Measurements from ENCODE around the gene IFFO2. TPM values are rescaled to one million over a fixed set of nuclear protein-coding genes. Genes with fewer than 3 reads are reported as not detected.

The IFFO2 gene
- total RNA-seq, 1 donor: 3.3 TPM

DNA sequence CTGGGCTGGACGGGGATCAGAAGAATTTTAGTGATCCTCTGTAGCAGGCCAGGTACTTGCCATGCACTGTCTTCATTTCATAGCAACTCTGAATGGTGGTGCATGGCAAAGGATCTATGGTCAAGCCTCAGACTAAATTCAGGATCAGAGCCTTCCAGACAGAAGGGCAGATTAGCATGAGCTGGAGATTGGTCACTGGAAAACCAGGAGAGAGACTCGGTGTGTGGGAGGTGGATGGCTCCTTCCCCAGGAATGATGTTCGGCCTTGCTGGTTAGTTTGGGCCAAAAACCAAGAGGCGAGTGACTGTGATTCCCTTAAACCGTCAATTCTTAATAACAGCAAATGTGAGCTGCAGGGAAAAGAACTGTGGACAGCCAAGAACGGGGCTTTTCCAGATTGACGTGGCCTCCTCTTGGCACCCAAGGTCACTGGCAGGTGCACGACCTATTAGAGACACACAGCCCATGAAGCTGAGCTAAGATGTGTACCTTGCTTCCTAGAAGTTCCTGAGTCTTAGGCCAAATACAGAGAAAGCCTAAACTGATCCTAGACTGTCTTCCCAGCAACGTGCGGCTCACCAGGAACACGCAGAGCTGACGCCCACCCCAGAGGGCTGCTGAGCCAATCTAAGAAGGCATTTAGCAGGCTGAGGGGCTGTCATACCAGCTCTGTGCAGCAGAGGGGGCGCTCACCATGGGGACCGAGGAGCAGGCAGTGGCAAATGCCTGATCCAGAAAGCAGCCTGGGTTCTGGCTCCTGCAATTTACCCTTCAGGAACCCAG, 72.6 kb downstream of the IFFO2 start:
- TF ChIP-seq, protein P1, sequence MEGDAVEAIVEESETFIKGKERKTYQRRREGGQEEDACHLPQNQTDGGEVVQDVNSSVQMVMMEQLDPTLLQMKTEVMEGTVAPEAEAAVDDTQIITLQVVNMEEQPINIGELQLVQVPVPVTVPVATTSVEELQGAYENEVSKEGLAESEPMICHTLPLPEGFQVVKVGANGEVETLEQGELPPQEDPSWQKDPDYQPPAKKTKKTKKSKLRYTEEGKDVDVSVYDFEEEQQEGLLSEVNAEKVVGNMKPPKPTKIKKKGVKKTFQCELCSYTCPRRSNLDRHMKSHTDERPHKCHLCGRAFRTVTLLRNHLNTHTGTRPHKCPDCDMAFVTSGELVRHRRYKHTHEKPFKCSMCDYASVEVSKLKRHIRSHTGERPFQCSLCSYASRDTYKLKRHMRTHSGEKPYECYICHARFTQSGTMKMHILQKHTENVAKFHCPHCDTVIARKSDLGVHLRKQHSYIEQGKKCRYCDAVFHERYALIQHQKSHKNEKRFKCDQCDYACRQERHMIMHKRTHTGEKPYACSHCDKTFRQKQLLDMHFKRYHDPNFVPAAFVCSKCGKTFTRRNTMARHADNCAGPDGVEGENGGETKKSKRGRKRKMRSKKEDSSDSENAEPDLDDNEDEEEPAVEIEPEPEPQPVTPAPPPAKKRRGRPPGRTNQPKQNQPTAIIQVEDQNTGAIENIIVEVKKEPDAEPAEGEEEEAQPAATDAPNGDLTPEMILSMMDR (IDR thresholded peaks at IDR 0.05; ENCODE audit: insufficient read depth, low read length): peak; percentile 95
- no peak overlapping the region for H3K4me3 ChIP-seq (ENCODE audit: low read depth, low read length)
- peak; percentile 73 for DNase-seq (ENCODE audit: low read depth)

DNA sequence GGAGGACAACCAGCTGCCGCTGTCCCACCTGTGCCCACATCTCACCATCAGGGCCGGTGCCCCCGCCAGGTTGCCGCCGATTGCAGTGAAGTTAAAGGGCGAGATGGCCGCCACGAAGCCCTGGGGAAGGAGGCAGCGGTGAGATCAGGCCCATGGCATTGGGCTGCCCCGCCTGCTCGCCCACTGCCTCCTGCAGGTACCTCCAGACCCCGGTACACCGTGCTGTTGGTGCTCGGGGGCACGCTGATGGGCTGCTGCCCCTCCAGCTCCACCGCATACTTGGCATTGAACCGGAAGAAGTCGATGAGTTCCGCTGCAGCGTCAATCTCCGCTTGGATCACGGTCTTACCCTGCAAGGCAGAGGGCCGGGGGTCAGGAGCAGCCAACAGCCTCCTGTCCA, 73.4 kb downstream of the IFFO2 start:
- TF ChIP-seq, protein P1 (IDR thresholded peaks at IDR 0.05; ENCODE audit: insufficient read depth, low read length): no peak
- DNase-seq (ENCODE audit: low read depth): no peak
- no peak overlapping the region for H3K4me3 ChIP-seq (ENCODE audit: low read depth, low read length)

DNA sequence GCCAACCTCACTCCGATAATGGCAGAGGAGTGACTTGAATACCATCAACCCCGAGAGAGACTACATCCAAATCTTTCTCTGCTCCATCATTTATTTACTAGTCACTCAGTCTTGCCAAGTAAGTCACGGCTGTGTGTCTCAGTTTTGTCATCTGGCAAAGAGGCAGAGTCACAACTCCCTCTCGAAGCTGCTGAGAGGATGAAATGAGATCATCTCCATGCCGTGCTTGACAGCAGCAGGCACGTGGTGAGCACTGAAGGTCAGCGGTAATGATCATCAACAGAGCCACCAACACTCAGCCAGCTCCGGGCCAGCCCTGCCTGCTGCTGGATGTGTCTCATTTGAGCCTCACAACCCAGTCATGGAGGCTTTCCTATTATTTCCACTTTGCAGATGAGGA, 74.0 kb downstream of the IFFO2 start:
- TF ChIP-seq, protein P1 (IDR thresholded peaks at IDR 0.05; ENCODE audit: insufficient read depth, low read length): no peak
- DNase-seq (ENCODE audit: low read depth): peak; percentile 50
- no peak overlapping the region for H3K4me3 ChIP-seq (ENCODE audit: low read depth, low read length)

DNA sequence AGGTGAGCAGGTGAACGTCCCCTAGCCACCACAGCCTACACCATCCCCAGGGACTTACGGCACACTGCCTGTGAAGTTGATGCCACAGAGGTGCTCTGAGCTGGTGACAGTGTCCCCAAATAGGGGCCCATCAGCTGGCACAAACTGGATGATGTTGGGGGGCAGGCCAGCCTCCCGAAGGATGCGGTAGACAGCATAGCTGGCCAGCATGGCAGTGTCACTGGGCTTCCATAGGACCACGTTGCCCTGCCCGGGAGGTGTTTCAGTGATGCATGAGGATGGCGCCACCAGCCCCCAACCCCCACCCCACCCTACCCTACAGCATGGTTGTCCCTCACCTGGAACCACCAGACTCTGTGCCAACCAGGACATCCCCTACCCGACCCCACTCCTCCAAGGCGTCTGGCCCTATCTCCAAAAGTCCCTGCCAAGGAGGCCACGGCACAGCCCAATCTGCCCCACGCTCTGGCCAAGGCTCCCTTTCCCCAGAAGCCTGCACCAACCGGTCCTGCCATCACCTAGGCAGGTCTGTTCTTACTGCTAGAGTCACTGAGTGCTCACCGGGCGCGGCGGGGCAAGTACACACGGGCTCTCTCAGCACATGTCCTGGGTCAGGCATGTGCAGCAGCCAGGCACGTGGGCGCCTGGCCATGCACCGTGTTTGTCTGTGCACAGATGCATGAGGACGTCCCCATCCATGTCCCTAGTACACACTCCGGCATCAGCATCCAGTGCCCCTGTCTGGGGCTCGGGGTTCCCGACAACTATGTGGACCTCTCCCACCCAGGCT, 74.6 kb downstream of the IFFO2 start:
- TF ChIP-seq, protein P1 (IDR thresholded peaks at IDR 0.05; ENCODE audit: insufficient read depth, low read length): no peak
- no peak for DNase-seq (ENCODE audit: low read depth)
- no peak overlapping the region for H3K4me3 ChIP-seq (ENCODE audit: low read depth, low read length)

DNA sequence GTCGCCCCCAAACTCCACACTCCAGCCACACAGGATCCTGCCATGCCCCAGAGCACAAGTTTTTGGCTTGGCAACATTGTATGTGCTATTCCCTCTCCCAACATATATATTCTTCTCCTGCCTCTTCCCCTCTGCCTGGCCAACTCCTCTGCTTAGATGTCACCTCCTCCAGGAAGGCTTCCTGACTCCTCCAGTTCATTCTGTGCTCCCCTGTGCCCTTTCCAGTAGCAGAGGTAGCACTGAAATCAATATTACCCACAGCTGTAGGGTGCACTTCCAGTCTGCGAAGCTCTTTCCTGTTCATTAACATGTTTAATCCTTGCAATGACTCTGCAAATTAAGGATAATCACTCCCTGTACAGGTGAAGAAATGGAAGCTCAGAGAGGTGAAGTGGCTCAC, 75.3 kb downstream of the IFFO2 start:
- TF ChIP-seq, protein P1 (IDR thresholded peaks at IDR 0.05; ENCODE audit: insufficient read depth, low read length): no peak
- no peak for DNase-seq (ENCODE audit: low read depth)
- no peak overlapping the region for H3K4me3 ChIP-seq (ENCODE audit: low read depth, low read length)

DNA sequence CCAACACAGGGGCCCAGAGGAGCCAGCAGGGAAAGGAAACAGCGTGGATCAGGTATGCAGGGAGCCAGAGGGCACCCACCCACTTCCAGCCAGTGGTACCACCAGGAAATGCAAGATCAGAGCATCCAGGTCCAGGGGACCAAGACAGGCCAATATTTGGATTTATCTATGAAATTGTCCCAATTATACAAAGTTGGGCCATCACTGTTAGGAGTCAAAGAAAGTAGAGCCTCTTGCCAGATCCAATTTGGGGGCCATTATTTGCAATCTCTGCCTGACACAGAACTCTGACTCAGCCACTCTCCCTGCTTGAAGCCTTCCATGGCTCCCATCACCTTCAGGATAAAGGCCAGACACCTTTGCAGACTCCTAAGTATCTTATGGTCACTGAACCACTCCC, 75.9 kb downstream of the IFFO2 start:
- no peak overlapping the region for H3K4me3 ChIP-seq (ENCODE audit: low read depth, low read length)
- no peak for DNase-seq (ENCODE audit: low read depth)
- TF ChIP-seq, protein P1 (IDR thresholded peaks at IDR 0.05; ENCODE audit: insufficient read depth, low read length): no peak
